HPDE6-E6E7 (cell line): Measurements from ENCODE around the gene ZIC4.

Experiments
- DNase-seq: peaks from one replicate; pipeline ENCODE4 v3.0.0; 2011; ENCODE audit warnings: missing footprints; ENCODE audit errors: extremely low spot score

Gene ZIC4

DNA sequence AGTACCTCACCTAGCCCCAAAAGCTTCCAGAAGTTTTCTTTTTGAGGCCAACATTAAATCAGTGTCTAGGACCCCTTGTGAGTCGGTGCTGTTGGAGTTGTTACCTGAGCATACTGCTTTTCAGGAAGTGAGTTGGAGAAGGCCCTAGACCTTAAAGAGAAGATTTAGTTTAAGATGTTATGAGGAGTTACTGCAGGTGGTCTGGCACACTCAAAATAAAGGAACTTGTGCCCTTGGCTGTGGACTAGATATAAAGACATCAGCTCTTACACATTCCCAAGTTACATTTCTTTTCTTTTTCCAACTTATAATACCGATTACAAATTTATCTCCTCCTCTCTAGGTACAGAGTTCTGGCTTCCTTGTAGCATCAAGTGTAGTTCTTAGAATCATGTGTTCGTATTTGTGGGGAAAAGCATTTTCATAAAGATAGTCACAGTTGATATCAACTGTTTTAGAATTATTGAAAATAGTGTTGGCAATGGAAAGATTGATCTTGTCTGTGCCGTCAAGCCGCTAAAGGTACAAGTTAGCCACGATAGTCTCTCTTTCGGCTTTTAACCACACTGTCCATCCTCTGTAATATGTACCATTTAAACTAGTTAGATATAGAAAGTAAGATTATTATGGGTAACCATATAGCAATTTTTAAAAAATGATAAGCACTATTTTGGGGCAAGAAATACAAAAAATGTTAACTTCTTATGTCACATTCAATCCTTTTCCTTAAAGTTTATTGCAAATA lies 11.4 kb upstream of the ZIC4 start:
- no peak for DNase-seq

DNA sequence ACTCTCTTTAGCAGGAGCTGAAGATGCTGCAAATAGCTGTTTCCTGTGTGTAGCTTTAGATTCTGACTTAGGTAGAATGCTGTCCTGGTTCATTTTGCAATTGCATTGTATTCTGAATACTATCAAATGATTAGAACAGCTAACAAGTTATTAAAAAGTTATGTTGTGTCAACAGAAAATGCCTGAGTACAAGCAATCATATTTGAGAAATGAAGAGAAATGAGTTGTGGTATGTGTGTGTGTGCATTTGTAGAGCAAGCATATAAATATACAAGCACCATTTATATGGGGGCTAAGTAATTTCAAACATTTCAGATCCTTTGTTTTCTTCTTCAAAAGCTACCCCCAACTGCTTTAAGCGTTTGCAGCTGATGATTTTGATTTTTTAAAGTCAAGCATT lies 10.6 kb upstream of the ZIC4 start:
- DNase-seq: no peak

GRCh38 chr3:147415874-147416273 lies 9.5 kb upstream of the ZIC4 start:
- DNase-seq: no peak

- DNase-seq: no peak
Measured at GRCh38 chr3:147415286-147415685, 8.9 kb upstream of the ZIC4 start.

- no peak for DNase-seq
Measured at GRCh38 chr3:147414390-147415138, 8.2 kb upstream of the ZIC4 start.

GRCh38 chr3:147413686-147414389 lies 7.5 kb upstream of the ZIC4 start:
- no peak for DNase-seq

DNA sequence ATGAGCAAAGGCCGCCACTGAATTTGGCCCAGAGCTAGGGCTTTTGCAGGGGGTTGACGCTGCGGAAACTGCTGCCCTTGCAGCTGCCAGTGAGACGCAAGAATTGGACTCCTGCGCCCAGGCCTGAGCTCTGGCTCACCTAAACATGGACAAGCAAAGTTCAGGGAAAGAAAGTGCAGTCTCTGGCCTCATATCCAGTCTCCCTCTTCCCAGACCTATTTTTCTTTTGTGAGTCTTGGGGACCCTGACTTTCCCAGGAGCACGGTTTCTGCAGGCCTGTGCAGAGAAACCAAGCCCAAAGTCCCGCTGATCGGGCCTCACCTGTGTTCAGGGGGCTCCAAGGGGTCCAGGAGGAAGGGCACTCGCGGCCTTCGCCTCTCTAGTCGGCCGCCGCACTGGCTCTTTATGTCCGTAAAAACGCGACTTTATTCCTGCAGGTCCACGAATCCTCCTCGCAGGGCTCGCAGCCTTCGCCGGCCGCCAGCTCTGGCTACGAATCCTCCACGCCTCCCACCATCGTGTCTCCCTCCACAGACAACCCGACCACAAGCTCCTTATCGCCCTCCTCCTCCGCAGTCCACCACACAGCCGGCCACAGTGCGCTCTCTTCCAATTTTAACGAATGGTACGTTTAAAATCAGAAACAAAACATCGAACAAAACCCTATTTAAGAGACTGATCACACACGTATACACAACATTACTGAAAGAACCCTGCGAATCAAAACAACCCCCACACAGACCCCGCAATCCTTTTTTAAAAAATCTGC lies 6.8 kb upstream of the ZIC4 start:
- no peak for DNase-seq

DNA sequence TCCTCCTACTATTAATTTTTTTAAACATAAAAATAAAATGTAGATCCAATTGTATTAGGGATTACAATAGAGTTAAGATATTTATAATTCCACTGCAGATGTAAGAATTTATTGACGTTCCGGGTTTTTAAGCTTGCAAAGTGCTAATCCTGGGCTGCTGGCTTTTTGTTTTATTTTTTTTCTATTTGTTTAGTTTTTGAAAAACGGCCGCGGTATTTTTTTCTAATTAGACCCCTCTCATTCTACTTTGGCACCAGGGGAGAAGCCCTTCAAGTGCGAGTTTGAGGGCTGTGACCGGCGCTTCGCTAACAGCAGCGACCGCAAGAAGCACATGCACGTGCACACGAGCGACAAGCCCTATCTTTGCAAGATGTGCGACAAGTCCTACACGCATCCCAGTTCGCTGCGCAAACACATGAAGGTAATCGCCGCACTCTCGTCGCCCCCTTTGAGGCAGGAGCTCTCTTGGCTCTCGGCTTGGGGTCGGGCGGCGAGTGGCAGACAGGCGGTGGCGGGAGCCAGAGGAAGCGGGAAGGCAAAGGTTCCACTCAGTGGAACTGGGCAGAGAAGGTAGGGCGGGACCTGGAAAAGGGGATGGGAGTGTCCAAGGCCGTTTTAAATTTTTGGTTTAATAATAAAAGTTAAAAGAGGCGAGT lies 6.0 kb upstream of the ZIC4 start:
- no peak for DNase-seq

DNA sequence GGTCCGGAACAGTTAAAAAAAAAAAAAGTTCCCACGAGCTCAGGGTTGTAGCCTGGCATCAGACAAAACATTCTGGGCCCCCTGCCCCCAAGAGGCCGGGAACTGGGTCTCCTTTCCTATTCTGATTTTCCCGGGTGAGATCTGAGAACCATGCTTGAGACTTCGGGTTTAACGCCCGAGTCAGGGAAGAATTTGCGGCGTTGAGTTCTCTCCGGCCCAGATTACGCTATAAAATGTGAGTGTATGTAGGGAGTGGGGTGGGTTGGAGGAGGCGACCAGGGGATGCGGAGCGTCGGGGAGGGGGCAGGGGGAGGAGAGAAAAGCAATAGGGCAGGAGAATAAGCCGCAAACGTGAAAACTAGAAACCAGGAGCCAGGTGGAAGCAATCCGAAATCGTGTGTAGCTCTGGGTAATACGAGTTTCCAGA lies 5.5 kb upstream of the ZIC4 start:
- no peak for DNase-seq

GRCh38 chr3:147411238-147411814 lies 5.0 kb upstream of the ZIC4 start:
- DNase-seq: no peak

- DNase-seq: no peak
Measured at GRCh38 chr3:147410526-147411237, 4.3 kb upstream of the ZIC4 start.

DNA sequence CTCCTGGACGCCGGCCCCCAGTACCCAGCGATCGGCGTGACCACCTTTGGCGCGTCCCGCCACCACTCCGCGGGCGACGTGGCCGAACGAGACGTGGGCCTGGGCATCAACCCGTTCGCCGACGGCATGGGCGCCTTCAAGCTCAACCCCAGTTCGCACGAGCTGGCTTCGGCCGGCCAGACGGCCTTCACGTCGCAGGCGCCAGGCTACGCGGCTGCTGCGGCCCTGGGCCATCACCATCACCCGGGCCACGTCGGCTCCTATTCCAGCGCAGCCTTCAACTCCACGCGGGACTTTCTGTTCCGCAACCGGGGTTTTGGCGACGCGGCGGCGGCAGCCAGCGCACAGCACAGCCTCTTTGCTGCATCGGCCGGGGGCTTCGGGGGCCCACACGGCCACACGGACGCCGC lies 3.8 kb upstream of the ZIC4 start:
- no peak for DNase-seq

- no peak for DNase-seq
Measured at GRCh38 chr3:147409143-147410115, 3.1 kb upstream of the ZIC4 start, which contains the start of gene ZIC1. TSS of gene ZIC1 (plus strand) at chr3:147409365. CDS start at chr3:147410113, 748 bp downstream.

- DNase-seq: no peak
Measured at GRCh38 chr3:147408188-147409100, 2.1 kb upstream of the ZIC4 start.

DNA sequence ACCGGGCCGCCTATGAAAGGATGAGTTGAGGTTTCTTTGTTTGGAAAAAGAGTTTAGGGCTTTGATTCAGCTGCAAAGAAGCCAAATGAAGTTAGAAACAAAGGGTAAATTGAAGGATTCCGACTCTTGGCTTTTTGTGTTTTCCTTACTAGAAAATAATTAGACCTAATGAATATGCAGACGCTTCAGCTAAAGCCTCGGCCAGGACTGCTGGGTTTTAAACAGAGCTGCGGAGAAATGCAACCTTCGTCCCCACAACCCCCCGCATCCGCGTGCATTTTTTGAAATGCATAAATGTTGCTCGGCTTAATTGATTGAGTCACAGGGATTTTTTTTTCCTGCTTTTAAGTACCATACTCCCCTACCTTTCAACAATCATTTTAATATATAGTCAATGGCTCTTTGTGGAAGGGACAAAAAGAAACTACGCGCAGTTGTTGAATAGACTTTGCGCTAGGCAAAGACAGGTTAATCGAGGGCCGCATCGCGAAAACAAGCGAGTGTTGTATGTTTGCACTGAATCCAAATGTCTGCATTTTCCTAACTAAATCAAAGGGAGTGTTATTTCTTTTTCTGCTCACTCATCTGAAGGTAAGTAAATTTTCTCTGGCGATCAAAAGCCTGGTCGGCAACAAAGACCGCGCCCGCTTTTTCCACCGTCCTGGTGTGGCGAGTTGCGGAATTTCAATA lies 1.3 kb upstream of the ZIC4 start:
- no peak for DNase-seq

- no peak for DNase-seq
Measured at GRCh38 chr3:147407114-147407497, 763 bp upstream of the ZIC4 start.
